ENCODE measurements around the gene DCBLD1.

Gene DCBLD1

DNA sequence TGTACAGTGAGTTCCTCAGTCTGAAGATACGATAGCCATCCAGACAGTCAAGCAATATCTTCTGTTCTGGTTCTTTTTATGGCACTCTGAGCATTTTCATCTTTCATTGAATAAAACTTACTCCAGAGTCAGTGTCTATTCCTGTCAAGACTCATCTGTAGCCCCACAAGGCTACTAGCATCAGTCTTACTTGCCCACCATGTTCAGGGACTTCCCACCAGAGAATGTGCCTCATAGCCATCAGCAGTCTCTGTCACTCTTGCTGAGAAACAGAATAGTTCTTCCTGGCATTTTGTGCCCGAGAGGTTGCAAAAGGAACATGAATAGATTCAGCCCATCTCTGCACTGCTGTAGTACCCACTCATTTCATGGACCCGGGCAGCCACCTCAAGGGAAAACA, 12.7 kb upstream of the DCBLD1 start:
- DNase-seq (ENCODE audit: insufficient read length, low spot score) = no peak
- FAIRE-seq = no peak

DNA sequence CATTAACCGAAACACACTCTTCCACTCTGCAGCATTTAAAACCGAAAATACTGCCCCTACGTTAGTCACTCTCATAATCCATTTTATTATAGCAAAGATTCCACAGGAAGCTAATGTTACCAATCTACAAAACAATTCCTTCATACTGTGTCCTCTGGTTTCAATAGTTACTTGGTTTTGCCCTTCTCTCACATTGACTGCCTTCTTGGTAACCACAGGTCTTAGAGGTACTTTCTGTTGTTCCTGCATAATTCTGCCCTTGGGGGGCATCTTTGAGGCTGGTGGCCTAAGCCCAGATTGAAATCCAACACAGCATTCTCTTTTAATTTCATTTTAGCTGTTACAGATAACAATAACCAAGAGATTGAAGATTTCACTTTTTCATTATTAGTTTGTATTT, 9.8 kb upstream of the DCBLD1 start:
- no peak for FAIRE-seq
- DNase-seq (ENCODE audit: insufficient read length, low spot score) = no peak

DNA sequence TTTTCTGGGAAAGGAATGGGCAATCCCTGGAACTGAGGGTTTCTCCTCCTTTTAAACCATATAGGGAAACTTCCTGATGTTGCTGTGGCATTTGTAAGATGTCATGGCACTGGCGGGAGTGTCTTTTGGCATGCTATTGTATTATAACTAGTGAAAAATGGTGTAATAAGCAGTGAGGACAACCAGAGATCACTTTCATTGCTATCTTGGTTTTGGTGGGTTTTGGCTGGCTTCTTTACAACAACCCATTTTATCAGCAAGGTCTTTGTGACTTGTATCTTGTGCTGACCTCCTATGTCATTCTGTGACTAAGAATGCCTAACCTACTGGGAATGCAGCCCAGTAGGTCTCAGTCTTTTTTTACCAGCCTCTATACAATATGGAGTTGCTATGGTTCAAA, 9.1 kb upstream of the DCBLD1 start:
- no peak for FAIRE-seq
- DNase-seq (ENCODE audit: insufficient read length, low spot score) = no peak

DNA sequence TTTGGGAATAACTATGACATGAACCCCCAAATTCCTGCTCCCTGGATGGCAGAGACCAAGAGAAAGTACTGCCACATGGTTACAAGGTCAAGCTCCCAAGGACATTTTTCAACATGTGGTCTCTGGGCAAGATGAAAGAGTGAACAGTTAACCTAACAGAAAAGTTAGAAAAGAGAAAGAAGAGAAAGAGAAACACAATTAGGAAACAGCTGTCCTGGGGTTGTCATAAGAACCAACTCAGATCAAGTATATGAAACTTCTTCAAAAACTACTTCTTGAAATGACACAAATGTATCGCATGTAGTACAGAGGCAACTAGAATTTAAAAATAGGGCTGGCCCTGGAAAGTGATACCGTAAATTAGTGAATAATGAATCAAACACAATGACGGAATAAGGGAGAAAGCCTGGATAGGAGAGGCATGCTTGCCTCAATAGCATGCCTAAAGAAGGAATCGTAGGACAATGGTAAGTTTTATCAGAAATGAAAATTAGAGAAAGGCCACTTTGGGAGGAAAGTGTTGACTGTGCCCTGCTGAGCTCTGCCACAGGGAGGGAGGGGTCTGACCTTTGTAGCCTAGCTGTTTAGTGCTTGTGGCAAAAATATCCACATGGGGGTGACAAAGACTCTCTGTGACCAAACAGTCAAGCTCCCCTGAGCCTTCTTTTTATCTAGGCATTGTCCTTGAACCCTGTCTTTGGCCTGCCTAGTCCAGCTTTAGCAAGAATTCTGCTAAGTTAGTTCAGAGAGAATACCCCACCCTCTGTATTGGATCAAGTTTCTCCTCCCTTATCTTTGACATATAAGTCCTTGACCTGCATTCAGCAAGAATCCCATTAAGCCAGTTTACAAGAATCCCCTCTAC, 4.3 kb upstream of the DCBLD1 start:
- DNase-seq (ENCODE audit: insufficient read length, low spot score) (peak; percentile 14), FAIRE-seq (peak; percentile 18)

DNA sequence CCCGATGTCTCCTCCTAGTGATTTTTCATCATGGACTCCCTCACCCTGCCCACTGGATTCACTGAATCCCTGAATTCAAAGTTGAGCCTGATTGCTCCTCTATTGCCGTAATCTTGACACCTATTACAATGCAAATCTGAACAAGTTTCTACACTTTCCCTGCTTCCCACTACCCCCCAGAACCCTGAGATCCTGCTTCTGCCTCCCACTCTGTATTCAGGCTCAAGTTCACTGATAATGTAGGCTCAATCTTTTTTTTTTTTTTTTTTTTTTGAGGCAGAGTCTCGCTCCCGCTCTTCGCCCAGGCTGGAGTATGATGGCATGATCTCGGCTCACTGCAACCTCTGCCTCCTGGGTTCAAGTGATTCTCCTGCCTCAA, 3.6 kb upstream of the DCBLD1 start:
- DNase-seq (ENCODE audit: insufficient read length, low spot score) = no peak
- no peak for FAIRE-seq

DNA sequence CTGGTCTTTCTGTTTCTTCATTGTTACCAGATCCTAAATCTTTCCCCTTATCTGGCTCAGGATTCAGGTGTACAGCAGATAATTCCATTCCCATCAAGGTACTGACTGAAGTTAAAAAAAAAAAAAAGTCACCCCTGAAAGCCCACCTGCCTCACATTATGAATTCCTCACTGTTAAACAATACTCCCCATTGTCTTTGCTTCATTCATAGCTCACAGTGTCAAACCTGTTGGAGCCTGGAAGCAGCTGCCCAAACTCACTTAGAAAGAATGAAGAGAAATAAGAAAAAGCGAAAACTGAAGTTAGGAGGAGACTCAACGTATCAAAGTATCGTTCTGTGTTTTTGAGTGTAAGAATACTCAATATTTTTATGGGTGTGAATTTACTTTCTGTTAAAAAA, 1.8 kb upstream of the DCBLD1 start:
- DNase-seq (ENCODE audit: insufficient read length, low spot score) (no peak), FAIRE-seq (no peak)

DNA sequence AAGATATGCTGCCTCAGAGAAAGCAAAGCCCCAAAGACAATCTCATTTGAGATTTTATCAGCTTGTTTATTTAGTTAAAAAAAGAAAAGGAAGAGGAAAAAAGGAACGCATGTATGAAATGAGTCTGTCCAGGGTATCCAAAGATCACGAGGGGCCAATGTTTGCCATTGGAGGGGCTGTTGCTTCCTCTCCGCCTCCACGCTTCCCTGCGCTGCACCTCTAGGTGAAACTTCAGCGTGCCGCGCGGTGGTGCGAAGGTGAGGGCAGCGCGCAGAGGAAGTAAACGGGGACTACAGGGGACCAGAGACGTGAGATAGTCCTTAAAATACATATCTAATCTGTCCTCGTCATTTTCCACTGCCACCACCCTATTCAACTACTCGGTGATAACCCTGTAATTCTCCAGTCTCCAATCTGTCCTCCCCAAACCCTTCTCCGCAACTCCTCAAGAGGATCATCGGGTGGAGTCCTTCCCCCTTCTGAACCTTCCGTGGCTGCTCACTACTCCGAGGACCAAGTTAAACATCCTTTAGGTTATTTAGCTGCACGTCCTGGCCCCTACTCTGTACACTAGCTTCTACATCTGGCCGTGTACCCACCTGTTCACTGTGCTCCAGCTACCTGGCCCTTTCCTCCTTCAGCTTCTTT, 1.1 kb upstream of the DCBLD1 start:
- no peak for DNase-seq (ENCODE audit: insufficient read length, low spot score)
- peak; percentile 79 for FAIRE-seq

DNA sequence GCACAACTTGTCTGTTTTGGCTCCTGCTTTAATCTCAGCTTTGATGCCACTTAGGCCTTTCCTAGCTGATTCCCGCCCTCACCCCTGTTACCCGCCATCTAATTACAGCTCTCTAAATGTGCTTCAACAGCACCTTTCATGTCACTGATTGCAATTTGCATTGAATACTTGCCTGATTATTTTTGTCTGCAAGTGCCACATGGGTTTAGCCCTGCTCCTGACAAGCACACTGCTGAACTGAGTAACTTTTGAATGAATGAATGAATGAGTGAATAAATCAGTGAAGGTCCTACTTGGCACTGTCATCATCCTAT, 591 bp upstream of the DCBLD1 start:
- no peak for DNase-seq (ENCODE audit: insufficient read length, low spot score)

DNA sequence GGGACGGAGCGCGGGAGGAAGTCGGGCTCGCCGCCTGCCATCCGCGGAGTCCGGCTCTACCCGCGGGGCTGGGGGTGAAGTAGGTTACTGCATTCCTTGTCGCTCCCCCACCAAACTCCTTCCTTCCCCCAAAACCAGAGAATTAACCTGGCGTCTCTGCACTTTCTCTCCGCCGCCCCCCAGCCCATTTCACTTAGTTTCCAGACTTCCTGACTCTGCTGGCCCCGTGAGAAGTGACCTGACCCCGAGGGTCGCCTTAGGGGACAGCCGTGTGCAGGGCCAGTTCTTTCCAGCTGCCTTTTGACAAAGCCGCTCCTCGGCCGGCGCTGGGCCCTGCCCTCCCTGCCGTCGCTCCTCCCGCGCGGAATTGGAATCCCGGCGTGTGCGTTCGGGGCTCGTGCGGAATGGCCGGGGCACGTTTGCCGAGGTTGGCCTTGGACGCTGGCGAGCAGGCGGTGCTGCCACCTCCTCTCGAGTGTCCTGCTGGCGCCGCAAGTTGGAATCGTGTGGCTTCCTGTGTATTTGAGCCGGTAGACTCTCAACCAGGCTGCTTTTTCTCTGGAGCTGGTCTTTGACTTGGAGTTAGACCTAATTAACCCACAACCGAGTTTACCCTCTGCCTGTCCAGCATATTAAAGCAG, 650 bp downstream of the DCBLD1 start:
- FAIRE-seq (peak; percentile 42), DNase-seq (ENCODE audit: insufficient read length, low spot score) (peak; percentile 8)

More for the DNA sequence above, 591 bp upstream of the DCBLD1 start:
- no peak for FAIRE-seq

DNA sequence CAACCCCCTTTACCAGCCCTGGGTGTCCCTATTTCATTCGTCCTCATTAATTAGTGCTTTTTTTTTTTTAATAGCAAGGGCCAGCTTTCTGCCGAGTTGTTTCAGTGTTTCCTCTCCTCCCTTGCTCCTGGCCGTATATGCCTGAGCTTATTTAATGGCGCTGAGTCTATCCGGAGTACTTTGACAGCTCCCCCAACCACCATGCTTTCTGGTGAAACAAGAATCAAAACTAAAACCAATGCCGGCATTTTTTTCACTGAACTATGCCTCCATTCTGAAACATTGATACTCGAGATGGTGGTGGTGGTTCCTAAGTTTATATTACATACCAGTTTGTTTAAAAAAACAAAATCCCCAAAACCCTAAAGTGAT, 1.2 kb downstream of the DCBLD1 start:
- DNase-seq (ENCODE audit: insufficient read length, low spot score) (peak; percentile 29), FAIRE-seq (peak; percentile 77)

DNA sequence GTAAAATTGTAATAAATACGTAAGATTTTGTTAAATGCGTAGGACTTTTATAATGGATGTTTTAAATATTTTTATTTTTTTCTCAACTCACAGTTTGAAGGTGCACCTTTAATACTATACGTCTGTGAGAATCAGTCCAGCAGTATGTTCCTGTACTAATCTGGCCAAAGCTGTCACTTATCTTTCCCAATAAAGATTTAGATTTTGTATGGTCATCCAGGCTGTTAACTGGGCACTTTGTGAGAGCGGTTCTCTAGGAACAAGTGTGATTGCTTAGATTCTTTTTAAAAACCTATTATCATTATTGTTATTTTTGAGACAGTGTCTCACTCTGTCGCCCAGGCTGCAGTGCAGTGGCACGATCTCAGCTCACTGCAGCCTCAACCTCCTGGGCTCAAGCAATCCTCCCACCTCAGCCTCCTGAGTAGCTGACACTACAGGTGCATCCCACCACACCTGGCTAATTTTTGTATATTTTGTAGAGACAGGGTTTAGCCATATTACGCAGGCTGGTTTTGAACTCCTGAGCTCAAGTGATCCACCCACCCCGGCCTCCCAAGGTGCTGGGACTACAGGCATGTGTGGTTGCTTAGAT, 1.7 kb downstream of the DCBLD1 start:
- FAIRE-seq (no peak), DNase-seq (ENCODE audit: insufficient read length, low spot score) (no peak)

DNA sequence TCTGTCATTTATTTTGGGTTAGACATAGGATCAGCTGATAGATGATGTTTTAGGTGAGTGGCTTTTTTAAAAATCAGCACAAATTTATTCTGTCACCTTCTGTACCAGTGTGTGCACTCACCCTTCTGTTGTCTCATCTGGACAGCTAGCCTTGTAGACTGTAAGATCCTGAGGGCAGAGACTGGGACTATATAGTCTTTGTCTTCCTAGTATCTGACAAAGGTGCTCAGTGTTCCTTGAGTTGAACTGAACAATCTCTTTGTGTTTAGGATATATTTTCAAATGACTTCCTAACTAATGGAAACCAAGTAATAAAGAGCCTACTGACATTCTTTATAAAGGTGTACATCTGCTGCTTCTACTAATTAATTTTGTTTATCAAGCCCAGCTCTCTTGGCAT, 3.0 kb downstream of the DCBLD1 start:
- DNase-seq (ENCODE audit: insufficient read length, low spot score) = no peak

DNA sequence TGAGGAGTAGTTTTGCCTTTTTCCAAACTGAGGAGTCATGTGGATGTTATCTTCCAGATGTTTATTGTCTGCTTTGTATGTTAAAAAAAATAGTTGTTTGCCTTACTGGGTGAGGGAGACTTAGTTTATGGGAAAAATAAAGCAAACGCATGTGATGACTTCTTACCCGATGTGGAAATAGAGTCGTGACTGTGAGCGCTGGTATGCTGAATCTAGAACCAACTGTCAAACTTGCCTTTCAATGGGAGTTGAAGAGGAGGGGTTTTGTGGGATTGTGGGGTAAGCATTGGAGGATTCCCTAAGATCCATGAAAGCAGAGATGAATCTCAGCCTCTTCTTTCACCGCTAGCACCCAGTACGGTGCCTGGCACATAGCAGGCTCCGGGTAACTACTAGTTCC, 5.3 kb downstream of the DCBLD1 start:
- no peak for FAIRE-seq

More for the DNA sequence above, 3.0 kb downstream of the DCBLD1 start:
- no peak for FAIRE-seq

DNA sequence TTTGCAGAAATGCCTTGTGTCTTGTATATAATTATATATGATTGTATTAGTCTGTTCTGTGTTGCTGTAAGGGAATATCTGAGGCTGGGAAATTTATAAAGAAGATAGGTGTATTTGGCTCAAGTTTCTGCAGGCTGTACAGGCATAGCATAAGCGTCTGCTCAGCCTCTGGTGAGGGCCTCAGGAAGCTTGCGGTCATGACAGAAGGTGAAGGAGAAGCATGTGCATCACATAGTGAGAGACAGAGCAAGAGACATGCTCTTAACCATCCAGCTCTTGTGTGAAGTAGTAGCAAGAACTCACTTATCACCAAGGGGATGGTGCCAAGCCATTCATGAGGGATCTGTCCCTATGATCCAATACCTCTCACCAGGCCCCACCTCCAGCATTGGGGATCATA, 6.5 kb downstream of the DCBLD1 start:
- DNase-seq (ENCODE audit: insufficient read length, low spot score) (no peak), FAIRE-seq (no peak)

More for the DNA sequence above, 5.3 kb downstream of the DCBLD1 start:
- DNase-seq (ENCODE audit: insufficient read length, low spot score) = no peak

DNA sequence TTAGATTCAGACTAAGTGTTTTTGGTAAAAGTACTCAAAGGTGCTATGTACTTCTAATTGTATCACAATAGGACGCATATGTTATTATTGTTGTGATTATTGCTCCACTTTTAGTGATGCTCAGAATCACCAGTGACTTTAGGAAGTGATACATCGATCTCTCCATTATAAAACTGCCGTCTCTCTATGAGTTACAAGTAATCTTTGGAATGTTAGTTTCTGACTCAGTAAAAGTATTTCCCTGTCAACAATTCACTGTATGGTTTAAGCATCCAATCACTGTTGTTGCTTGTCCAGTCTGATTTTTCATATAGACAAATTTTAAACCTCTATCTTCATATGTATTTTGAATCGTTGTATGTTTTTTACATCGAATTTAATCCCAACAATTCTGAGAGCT, 9.4 kb downstream of the DCBLD1 start:
- DNase-seq (ENCODE audit: insufficient read length, low spot score) (no peak), FAIRE-seq (no peak)

DNA sequence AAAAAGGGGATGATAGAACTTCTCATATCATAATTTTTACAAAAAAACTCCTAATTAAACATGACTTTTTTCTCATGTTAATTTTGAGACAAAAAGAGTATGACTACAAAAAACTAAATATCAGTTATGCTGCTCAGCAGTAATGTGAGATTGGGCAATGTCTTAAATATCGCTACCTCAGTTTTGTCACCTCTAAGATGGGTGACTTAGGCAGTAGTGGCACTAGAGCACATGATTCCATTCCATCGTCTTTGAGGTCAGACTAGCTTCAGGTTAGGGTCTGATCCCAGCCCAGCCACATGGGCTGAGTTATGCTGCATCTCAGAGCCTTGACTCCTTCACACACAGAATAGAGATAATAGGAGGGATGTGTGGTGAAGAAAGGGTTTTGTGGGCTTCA, 11.0 kb downstream of the DCBLD1 start:
- peak; percentile 68 for FAIRE-seq
- DNase-seq (ENCODE audit: insufficient read length, low spot score) = no peak

DNA sequence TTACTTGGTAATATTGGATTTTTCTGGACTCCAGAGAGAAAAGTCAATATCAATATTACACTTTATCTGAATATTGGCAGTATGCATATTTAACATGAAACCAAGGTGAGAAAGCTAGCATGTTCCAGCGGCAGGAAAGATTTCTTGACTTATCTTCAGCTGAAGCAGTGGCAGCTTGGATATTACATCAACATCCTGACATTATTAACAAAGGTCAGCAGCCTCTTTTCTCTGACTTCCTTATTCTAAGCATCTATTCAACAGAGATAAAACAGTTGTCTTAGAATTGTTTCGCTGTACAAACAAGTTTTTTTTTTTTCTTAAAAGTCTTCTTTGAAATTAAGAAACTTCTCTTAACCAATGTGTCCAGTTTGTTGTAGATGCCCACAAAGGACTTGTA, 11.8 kb downstream of the DCBLD1 start:
- FAIRE-seq (peak; percentile 74), DNase-seq (ENCODE audit: insufficient read length, low spot score) (no peak)

DNA sequence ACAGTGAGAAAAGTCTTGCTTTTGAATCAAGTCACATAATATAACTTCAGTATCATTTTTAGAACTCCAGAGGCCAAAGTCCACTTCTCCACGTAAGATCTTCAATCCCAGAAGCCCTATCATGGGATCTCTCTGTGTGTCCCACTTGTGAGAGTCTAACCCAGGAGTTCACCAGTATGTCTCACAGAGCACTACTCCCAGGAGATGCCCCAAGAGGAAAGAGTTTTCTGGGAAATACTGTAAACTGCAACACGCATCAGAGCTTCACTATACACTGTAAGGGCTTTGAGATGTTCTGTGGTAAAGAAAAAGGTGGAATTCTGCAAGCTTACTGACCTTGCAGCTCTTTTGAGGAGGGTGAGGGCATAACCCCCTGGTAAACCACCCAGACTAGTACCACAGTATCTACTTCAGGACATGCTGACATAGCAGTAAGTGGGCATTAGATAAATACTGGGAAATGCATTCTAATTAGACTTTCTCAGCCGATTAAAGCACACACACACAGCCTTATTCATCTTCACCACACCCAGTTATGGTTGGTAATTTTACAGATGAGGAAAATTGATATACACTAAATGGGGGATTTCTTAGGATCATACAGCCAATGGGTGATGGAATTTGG, 12.3 kb downstream of the DCBLD1 start:
- DNase-seq (ENCODE audit: insufficient read length, low spot score) (no peak), FAIRE-seq (peak; percentile 18)

DNA sequence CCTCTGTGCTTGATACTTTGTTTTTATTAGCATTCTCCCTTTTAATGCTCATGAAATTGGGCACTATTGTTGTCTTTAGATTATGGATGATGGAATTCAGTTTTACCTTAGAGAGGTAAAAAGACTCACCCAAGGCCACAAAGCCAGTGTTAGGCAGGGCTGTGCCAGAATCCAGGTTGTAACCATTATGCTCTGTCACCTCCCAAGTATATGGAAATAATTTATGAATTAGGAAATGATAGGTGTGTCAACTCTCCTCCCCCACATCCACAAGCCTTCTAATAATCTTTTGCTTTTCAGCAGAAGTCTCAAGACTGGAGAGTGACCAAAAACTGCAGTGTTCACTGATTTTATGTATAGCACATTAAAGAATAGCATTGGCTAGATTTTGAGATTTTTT, 13.0 kb downstream of the DCBLD1 start:
- no peak for DNase-seq (ENCODE audit: insufficient read length, low spot score)
- no peak for FAIRE-seq

DNA sequence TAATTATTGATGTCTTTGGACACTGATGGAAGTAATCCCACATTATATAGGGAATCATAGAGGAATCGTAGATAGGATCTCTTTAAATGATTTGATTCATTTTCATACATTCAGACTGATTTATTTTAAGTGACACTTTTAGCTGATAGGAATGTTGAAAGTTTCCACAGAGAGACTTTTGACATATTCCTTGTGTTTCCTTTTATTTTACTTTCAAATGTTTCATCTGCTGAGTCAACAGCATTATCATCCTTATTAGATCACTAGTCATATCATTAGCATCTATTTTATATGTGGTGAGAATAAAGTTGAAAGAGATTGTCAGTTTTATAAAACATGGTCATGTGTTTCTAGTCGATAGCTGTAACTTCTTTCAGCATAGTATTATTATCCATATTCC, 13.4 kb downstream of the DCBLD1 start:
- FAIRE-seq (no peak), DNase-seq (ENCODE audit: insufficient read length, low spot score) (no peak)

DNA sequence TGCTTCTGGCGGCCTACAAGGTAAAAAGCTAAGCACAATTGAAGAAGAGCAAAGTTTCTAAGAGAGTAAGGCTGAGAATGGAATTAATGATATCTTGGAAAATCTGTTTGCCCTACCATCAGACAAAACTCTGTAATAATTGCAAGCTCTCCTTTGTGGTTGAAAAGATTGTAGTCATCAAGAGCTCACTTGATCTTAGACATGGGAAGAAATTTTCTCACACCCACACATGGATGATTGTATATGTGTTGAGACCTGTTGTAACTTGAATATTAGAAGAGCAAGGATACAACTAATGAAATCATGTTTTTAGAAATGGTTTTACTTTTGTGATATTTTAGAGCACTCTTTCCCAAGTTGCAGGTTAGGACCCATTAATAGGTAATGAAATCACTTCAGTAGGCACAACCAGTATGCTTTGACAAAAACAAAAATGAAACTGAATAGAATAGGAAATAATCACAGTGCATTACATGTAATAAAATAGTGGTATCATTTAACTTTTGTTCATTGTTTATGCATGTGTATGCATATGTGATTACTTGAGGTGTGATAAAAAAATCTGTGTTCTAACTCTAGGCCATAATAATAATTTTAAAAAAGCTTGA, 14.0 kb downstream of the DCBLD1 start:
- DNase-seq (ENCODE audit: insufficient read length, low spot score) = no peak
- FAIRE-seq = peak; percentile 54

Measured in GM19239 (cell line).